SK-N-SH (cell line): ENCODE measurements around the gene DAGLA. TPM values are rescaled to one million over a fixed set of nuclear protein-coding genes. Genes with fewer than 3 reads are reported as not detected.

ENCODE experiments used
- CTCF ChIA-PET: fragments of 300-600, 350-600 bp; formaldehyde crosslinking; extraction: SDS; loops from one replicate; lab custom pipeline; 2021; lab: Yijun Ruan, JAX
- POLR2A ChIA-PET: fragments of 350-600 bp; sonication (Branson Sonifier 250); formaldehyde crosslinking; extraction: SDS; loops from one replicate; lab custom pipeline; 2020; ENCODE audit warnings: antibody characterized with exemption, inconsistent platforms; lab: Yijun Ruan, JAX
- DNase-seq: peaks from one replicate; pipeline ENCODE4 v3.0.0; 2012
- H2AFZ ChIP-seq: fragments of 200-600 bp; sonication (generic); 2 replicates; pipeline ENCODE4 v1.8.1; 2016; ENCODE audit warnings: antibody characterized with exemption, mild to moderate bottlenecking, low read depth
- H3F3A ChIP-seq: fragments of 200-600 bp; sonication (generic); replicated peaks from 2 replicates; pipeline ENCODE3; 2016; ENCODE audit warnings: antibody characterized with exemption, mild to moderate bottlenecking; ENCODE audit not compliant: insufficient read depth
- H3K27ac ChIP-seq, 2 experiments: fragments of 200-500 bp in 1 of 2; fragments of 200-600 bp in 1 of 2; sonication (Bioruptor generic) in 1 of 2; sonication (generic), shearing (Covaris generic) in 1 of 2; 2 replicates each; pipeline versions ENCODE4 v1.5.1 to v1.6.1; 2014 to 2016; ENCODE audit warnings: low read depth in 2 of 2, inconsistent platforms in 1 of 2, low read length in 1 of 2, mild to moderate bottlenecking in 1 of 2, mixed read lengths in 1 of 2
- H3K27me3 ChIP-seq: fragments of 200-600 bp; sonication (generic), shearing (Covaris generic); 2 replicates; pipeline ENCODE4 v1.6.1; 2016; ENCODE audit warnings: mixed run types; ENCODE audit not compliant: insufficient read depth
- H3K36me3 ChIP-seq, 2 experiments: fragments of 200-500 bp in 1 of 2; fragments of 200-600 bp in 1 of 2; sonication (Bioruptor generic) in 1 of 2; sonication (generic) in 1 of 2; replicated peaks in 1 of 2; 2 replicates each; pipeline versions ENCODE3 to v1.5.1; 2014 to 2016; ENCODE audit warnings: low read length in 1 of 2, mild to moderate bottlenecking in 1 of 2; ENCODE audit not compliant: insufficient read depth in 2 of 2, control insufficient read depth in 1 of 2
- H3K4me1 ChIP-seq, 2 experiments: fragments of 200-500 bp in 1 of 2; fragments of 200-600 bp in 1 of 2; sonication (Bioruptor generic) in 1 of 2; sonication (generic), shearing (Covaris generic) in 1 of 2; 2 replicates each; pipeline versions ENCODE4 v1.5.1 to v1.6.1; 2014 to 2016; ENCODE audit warnings: low read depth in 1 of 2, low read length in 1 of 2, mixed run types in 1 of 2; ENCODE audit not compliant: insufficient read depth in 2 of 2, control insufficient read depth in 1 of 2
- H3K4me2 ChIP-seq: fragments of 200-600 bp; sonication (generic), shearing (Covaris generic); 2 replicates; pipeline ENCODE4 v1.6.1; 2017; ENCODE audit warnings: mixed run types
- H3K4me3 ChIP-seq, 2 experiments: fragments of 200-500 bp in 1 of 2; fragments of 200-600 bp in 1 of 2; sonication (Bioruptor generic) in 1 of 2; sonication (generic), shearing (Covaris generic) in 1 of 2; 2 replicates each; pipeline versions ENCODE4 v1.5.1 to v1.8.1; 2014 to 2016; ENCODE audit warnings: low read depth in 2 of 2, inconsistent platforms in 1 of 2, low read length in 1 of 2, mild to moderate bottlenecking in 1 of 2, mixed read lengths in 1 of 2, moderate library complexity in 1 of 2
- H3K79me2 ChIP-seq: fragments of 200-600 bp; sonication (generic); 2 replicates; pipeline ENCODE4 v1.8.1; 2017; ENCODE audit warnings: mild to moderate bottlenecking; ENCODE audit not compliant: insufficient read depth
- H3K9ac ChIP-seq: fragments of 200-600 bp; sonication (generic); 2 replicates; pipeline ENCODE4 v1.6.1; 2017; ENCODE audit warnings: mixed run types
- H3K9me2 ChIP-seq: fragments of 200-600 bp; sonication (generic); 2 replicates; pipeline ENCODE4 v1.6.1; 2017; ENCODE audit warnings: mixed run types
- H3K9me3 ChIP-seq: fragments of 200-600 bp; sonication (generic); 2 replicates; pipeline ENCODE4 v1.6.1; 2017; ENCODE audit warnings: mixed run types, mild to moderate bottlenecking, moderate library complexity
- H4K20me1 ChIP-seq: fragments of 200-600 bp; sonication (generic); 2 replicates; pipeline ENCODE4 v1.6.1; 2017; ENCODE audit warnings: mild to moderate bottlenecking, mixed run types; ENCODE audit not compliant: insufficient read depth
- CHD2 ChIP-seq: fragments of 150-350 bp; IDR thresholded peaks from 2 replicates; pipeline ENCODE4 v1.6.1; 2018; ENCODE audit warnings: low read length; ENCODE audit not compliant: partially characterized antibody
- EP300 ChIP-seq, 2 experiments: IDR thresholded peaks; 2 replicates each; pipeline versions ENCODE4 v1.4.0 to v1.6.1; 2012; ENCODE audit warnings: borderline replicate concordance in 1 of 2, low read depth in 1 of 2, low read length in 1 of 2
- EZH2phosphoT487 ChIP-seq: fragments of 200-600 bp; sonication (generic); IDR thresholded peaks from 2 replicates; pipeline ENCODE4 v1.6.1; 2017; ENCODE audit warnings: low read depth, mixed run types, mild to moderate bottlenecking, antibody characterized with exemption, moderate library complexity, borderline replicate concordance
- FOSL2 ChIP-seq: IDR thresholded peaks from 2 replicates; pipeline ENCODE4 v1.4.0; 2012; ENCODE audit warnings: low read depth, mild to moderate bottlenecking, moderate library complexity, borderline replicate concordance
- GATA2 ChIP-seq: sonication (generic); formaldehyde crosslinking; IDR thresholded peaks from 2 replicates; pipeline ENCODE4 v1.5.0; 2020; ENCODE audit warnings: mild to moderate bottlenecking, missing genetic modification reagents
- NRF1 ChIP-seq: IDR thresholded peaks from 2 replicates; pipeline ENCODE4 v1.6.1; 2012; ENCODE audit warnings: low read depth, mild to moderate bottlenecking, low read length
- PBX3 ChIP-seq: IDR thresholded peaks from 2 replicates; pipeline ENCODE4; 2012
- POLR2AphosphoS5 ChIP-seq: IDR thresholded peaks from 2 replicates; pipeline ENCODE4 v1.6.1; 2012; ENCODE audit warnings: low read depth, low read length
- RAD21 ChIP-seq: IDR thresholded peaks from 2 replicates; pipeline ENCODE4 v1.6.1; 2012; ENCODE audit warnings: mild to moderate bottlenecking, low read length
- SIN3A ChIP-seq: IDR thresholded peaks from 2 replicates; pipeline ENCODE4 v1.6.1; 2012; ENCODE audit warnings: low read depth, mild to moderate bottlenecking, low read length, moderate library complexity, borderline replicate concordance
- TAF1 ChIP-seq: IDR thresholded peaks from 2 replicates; pipeline ENCODE4 v1.6.1; 2012; ENCODE audit warnings: low read depth, mild to moderate bottlenecking, low read length, moderate library complexity, borderline replicate concordance
- YY1 ChIP-seq: IDR thresholded peaks from 2 replicates; pipeline ENCODE4 v1.4.0; 2012; ENCODE audit warnings: low read depth, mild to moderate bottlenecking
- WGBS: methylation state at CpG from one replicate; pipeline ENCODE4 v1.1.6; 2017; ENCODE audit warnings: low lambda C conversion rate; 5-methylcytosine and 5-hydroxymethylcytosine counted together
- polyA plus RNA-seq, 3 experiments: library from polyadenylated mRNA; depleted of rRNA; stranded (reverse); fragments of >200 nt; gene quantifications; 2 replicates each; pipeline ENCODE4 v1.2.3, GENCODE V29; 2012
- TF ChIP-seq, protein P1 (sequence below): IDR thresholded peaks from 2 replicates; pipeline ENCODE4 v1.4.0; 2012; ENCODE audit warnings: low read depth, borderline replicate concordance
- TF ChIP-seq, protein P2 (sequence below): IDR thresholded peaks from 2 replicates; pipeline ENCODE4 v1.6.1; 2012; ENCODE audit warnings: mild to moderate bottlenecking, low read depth, low read length, moderate library complexity
- TF ChIP-seq, protein P3 (sequence below): IDR thresholded peaks from 2 replicates; pipeline ENCODE4 v1.4.0; 2012; ENCODE audit warnings: low read depth

Gene DAGLA
- polyA plus RNA-seq, 1 of the 3 experiments (the other 2 are of a cell fraction) = 3.3 TPM

DNA sequence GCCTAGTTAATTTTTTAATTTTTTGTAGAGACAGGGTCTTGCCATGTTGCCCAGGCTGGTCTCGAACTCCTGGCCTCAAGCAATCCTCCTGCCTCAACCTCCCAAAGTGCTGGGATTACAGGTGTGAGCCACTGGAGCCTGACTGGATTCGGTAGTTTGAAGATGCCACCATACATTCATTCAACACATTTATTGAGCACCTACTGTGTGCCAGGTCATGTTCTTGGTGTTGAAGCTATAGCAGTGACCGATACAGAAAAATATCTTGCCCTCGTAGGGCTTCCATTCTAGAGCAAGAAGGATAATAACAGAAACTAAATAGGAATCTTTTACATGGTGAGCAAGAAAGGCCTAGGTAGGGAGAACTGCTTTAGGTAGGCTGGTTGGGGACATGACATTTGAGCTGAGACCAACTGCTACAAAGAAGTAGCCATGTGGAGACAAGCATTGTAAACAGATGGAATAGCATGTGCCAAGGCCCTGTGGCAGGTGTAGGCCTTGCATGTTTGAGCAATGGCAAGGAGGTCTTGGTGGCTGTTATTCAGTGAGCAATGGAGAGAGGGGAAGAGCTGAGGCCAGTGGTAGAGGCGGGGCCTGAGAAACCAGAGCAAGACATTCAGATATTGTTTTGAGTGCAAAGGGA is 70.6 kb downstream of the DAGLA start:
- CTCF ChIA-PET = interaction anchor here (1.0 to 9.1 kb wide), 12 partner anchors 11 to 357 kb away, joined by 3 to 285 read pairs (median 6); partner anchors contain the start of genes FEN1 and TMEM258
- no peak for DNase-seq

GRCh38 chr11:61751384-61751783 is 71.2 kb downstream of the DAGLA start:
- no peaks in the 10 kb centered on the region for H3K27me3 ChIP-seq
- H3K79me2 ChIP-seq = no peaks in the 10 kb centered on the region
- H3K9me2 ChIP-seq = no peaks in the 10 kb centered on the region
- CTCF ChIA-PET = interaction anchor here (0.6 to 9.1 kb wide), 13 partner anchors 8 to 356 kb away, joined by 3 to 285 read pairs (median 5); partner anchors contain the start of genes FEN1 and TMEM258
- WGBS = 84% methylated on average over 14 of the region's 14 CpGs
- DNase-seq = no peak
- H4K20me1 ChIP-seq = no peaks in the 10 kb centered on the region
- TF ChIP-seq SIN3A (no peak), EP300 (IDR thresholded peaks at IDR 0.05; ENCODE audit: borderline replicate concordance in 1 of 2, low read depth in 1 of 2, low read length in 1 of 2) (no peak), YY1 (no peak), FOSL2 (no peak), CHD2 (no peak), TAF1 (no peak), NRF1 (no peak), PBX3 (no peak), RAD21 (no peak), EZH2phosphoT487 (no peak), GATA2 (CRISPR knock-in tag) (no peak)
- TF ChIP-seq, protein P1, sequence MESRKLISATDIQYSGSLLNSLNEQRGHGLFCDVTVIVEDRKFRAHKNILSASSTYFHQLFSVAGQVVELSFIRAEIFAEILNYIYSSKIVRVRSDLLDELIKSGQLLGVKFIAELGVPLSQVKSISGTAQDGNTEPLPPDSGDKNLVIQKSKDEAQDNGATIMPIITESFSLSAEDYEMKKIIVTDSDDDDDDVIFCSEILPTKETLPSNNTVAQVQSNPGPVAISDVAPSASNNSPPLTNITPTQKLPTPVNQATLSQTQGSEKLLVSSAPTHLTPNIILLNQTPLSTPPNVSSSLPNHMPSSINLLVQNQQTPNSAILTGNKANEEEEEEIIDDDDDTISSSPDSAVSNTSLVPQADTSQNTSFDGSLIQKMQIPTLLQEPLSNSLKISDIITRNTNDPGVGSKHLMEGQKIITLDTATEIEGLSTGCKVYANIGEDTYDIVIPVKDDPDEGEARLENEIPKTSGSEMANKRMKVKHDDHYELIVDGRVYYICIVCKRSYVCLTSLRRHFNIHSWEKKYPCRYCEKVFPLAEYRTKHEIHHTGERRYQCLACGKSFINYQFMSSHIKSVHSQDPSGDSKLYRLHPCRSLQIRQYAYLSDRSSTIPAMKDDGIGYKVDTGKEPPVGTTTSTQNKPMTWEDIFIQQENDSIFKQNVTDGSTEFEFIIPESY = no peak
- TF ChIP-seq, protein P2, sequence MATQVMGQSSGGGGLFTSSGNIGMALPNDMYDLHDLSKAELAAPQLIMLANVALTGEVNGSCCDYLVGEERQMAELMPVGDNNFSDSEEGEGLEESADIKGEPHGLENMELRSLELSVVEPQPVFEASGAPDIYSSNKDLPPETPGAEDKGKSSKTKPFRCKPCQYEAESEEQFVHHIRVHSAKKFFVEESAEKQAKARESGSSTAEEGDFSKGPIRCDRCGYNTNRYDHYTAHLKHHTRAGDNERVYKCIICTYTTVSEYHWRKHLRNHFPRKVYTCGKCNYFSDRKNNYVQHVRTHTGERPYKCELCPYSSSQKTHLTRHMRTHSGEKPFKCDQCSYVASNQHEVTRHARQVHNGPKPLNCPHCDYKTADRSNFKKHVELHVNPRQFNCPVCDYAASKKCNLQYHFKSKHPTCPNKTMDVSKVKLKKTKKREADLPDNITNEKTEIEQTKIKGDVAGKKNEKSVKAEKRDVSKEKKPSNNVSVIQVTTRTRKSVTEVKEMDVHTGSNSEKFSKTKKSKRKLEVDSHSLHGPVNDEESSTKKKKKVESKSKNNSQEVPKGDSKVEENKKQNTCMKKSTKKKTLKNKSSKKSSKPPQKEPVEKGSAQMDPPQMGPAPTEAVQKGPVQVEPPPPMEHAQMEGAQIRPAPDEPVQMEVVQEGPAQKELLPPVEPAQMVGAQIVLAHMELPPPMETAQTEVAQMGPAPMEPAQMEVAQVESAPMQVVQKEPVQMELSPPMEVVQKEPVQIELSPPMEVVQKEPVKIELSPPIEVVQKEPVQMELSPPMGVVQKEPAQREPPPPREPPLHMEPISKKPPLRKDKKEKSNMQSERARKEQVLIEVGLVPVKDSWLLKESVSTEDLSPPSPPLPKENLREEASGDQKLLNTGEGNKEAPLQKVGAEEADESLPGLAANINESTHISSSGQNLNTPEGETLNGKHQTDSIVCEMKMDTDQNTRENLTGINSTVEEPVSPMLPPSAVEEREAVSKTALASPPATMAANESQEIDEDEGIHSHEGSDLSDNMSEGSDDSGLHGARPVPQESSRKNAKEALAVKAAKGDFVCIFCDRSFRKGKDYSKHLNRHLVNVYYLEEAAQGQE = no peak
- TF ChIP-seq, protein P3, sequence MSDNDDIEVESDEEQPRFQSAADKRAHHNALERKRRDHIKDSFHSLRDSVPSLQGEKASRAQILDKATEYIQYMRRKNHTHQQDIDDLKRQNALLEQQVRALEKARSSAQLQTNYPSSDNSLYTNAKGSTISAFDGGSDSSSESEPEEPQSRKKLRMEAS = no peak
- TF ChIP-seq, all 33 proteins: peak for 0
- no peaks in the 10 kb centered on the region for H3K36me3 ChIP-seq
- POLR2A ChIA-PET = no interaction called here
- H3F3A ChIP-seq = no peaks in the 10 kb centered on the region
- no peak overlapping the region for H3K4me2 ChIP-seq
- no peak overlapping the region for H2AFZ ChIP-seq
- no peaks in the 10 kb centered on the region for H3K9me3 ChIP-seq
- H3K4me1 ChIP-seq = peaks cover 5 to 18% of the 10 kb centered on the region in 2 experiments; a peak in 2 of 4 replicates
- no peak overlapping the region for H3K9ac ChIP-seq
- H3K27ac ChIP-seq = no peak overlapping the region
- H3K4me3 ChIP-seq = no peak overlapping the region

More for the DNA sequence above, 70.6 kb downstream of the DAGLA start:
- POLR2A ChIA-PET = no interaction called here
- no peak overlapping the region for H2AFZ ChIP-seq
- no peak overlapping the region for H3K4me3 ChIP-seq
- H3K4me1 ChIP-seq = peaks cover 0 to 18% of the 10 kb centered on the region in 2 experiments; a peak in 1 of 4 replicates
- TF ChIP-seq POLR2AphosphoS5 = no peak
- no peaks in the 10 kb centered on the region for H3K9me2 ChIP-seq
- 88% methylated on average over 5 of the region's 5 CpGs for WGBS
- no peak overlapping the region for H3K4me2 ChIP-seq
- no peaks in the 10 kb centered on the region for H3K9me3 ChIP-seq
- no peaks in the 10 kb centered on the region for H3K27me3 ChIP-seq
- H4K20me1 ChIP-seq = no peaks in the 10 kb centered on the region
- H3K36me3 ChIP-seq = no peaks in the 10 kb centered on the region
- H3F3A ChIP-seq = no peaks in the 10 kb centered on the region
- H3K9ac ChIP-seq = no peak overlapping the region
- no peak overlapping the region for H3K27ac ChIP-seq
- no peaks in the 10 kb centered on the region for H3K79me2 ChIP-seq
